ACC112 (cell line): Measurements from ENCODE around the gene WDR62.
A peak's percentile ranks its signal among the peaks of the same experiment; 100 is the strongest.

Source experiments
- H2AFZ ChIP-seq: fragments of 200-600 bp; sonication (generic); one replicate; pipeline ENCODE4 v1.6.0; 2017; ENCODE audit warnings: antibody characterized with exemption, low read length; ENCODE audit not compliant: unreplicated experiment
- H3K27ac ChIP-seq: fragments of 200-600 bp; sonication (generic); 2 replicates; pipeline ENCODE4 v1.5.1; 2014; ENCODE audit warnings: low read depth, mild to moderate bottlenecking, antibody characterized with exemption, low read length, moderate library complexity
- H3K27me3 ChIP-seq: fragments of 200-600 bp; sonication (generic); 2 replicates; pipeline ENCODE4 v1.6.1; 2014; ENCODE audit warnings: mild to moderate bottlenecking, antibody characterized with exemption, low read length, moderate library complexity, mixed read lengths; ENCODE audit not compliant: insufficient read depth
- H3K36me3 ChIP-seq: fragments of 200-600 bp; sonication (generic); 2 replicates; pipeline ENCODE4 v1.6.1; 2016; ENCODE audit warnings: mild to moderate bottlenecking, antibody characterized with exemption, low read length, moderate library complexity, mixed read lengths; ENCODE audit not compliant: insufficient read depth
- H3K4me1 ChIP-seq: fragments of 200-600 bp; sonication (generic); one replicate; pipeline ENCODE4 v1.6.1; 2016; ENCODE audit warnings: low read length, mixed read lengths; ENCODE audit not compliant: insufficient read depth, unreplicated experiment, control insufficient read depth
- H3K4me3 ChIP-seq: fragments of 200-600 bp; sonication (generic); 2 replicates; pipeline ENCODE4 v1.5.1; 2014; ENCODE audit warnings: mild to moderate bottlenecking, low read depth, low read length
- H3K79me2 ChIP-seq: fragments of 200-600 bp; sonication (generic); one replicate; pipeline ENCODE4 v1.6.0; 2016; ENCODE audit warnings: low read length; ENCODE audit not compliant: control insufficient read depth, unreplicated experiment, insufficient read depth

The WDR62 gene

GRCh38 chr19:36054733-36055686 lies at the start of gene WDR62:
TSS of gene WDR62 (plus strand) at chr19:36054897. CDS start at chr19:36054972, 75 bp downstream.
- H3K4me3 ChIP-seq: peak within 1 kb of the TSS; percentile 95
- H3K27ac ChIP-seq: peak within 1 kb of the TSS; percentile 94
- peak within 1 kb of the TSS; percentile 92 for H2AFZ ChIP-seq
- H3K4me1 ChIP-seq: peaks cover 10% of the 10 kb centered on the region
- H3K27me3 ChIP-seq: no peaks in the 10 kb centered on the region
- no peaks in the 10 kb centered on the region for H3K36me3 ChIP-seq
- H3K79me2 ChIP-seq: peaks cover 17% of the 10 kb centered on the region

GRCh38 chr19:36006955-36007354 lies 47.7 kb upstream of the WDR62 start:
- Histone ChIP-seq H3K79me2 (no peaks in the 10 kb centered on the region), H3K27ac (no peak overlapping the region), H2AFZ (no peak overlapping the region), H3K36me3 (no peaks in the 10 kb centered on the region), H3K27me3 (no peaks in the 10 kb centered on the region), H3K4me1 (no peaks in the 10 kb centered on the region), H3K4me3 (no peak overlapping the region)

GRCh38 chr19:36008336-36008978 lies 46.2 kb upstream of the WDR62 start, which contains the start of gene SYNE4:
TSS of gene SYNE4 (minus strand) at chr19:36008813. CDS start at chr19:36008681, 132 bp downstream.
- Histone ChIP-seq H2AFZ (no peak within 1 kb of the TSS), H3K4me1 (no peaks in the 10 kb centered on the region), H3K36me3 (no peaks in the 10 kb centered on the region), H3K27ac (no peak within 1 kb of the TSS), H3K4me3 (peak within 1 kb of the TSS; percentile 65), H3K27me3 (no peaks in the 10 kb centered on the region), H3K79me2 (no peaks in the 10 kb centered on the region)

GRCh38 chr19:36009220-36009619 lies 45.5 kb upstream of the WDR62 start:
- Histone ChIP-seq H3K4me3 (peak overlapping the region; percentile 65), H3K27ac (no peak overlapping the region), H2AFZ (no peak overlapping the region)

GRCh38 chr19:36009633-36010379 lies 44.9 kb upstream of the WDR62 start:
- Histone ChIP-seq H3K27me3 (no peaks in the 10 kb centered on the region), H3K4me1 (peaks cover under 1% of the 10 kb centered on the region), H2AFZ (no peak overlapping the region), H3K79me2 (no peaks in the 10 kb centered on the region), H3K4me3 (peak overlapping the region; percentile 65), H3K27ac (no peak overlapping the region), H3K36me3 (no peaks in the 10 kb centered on the region)

More at GRCh38 chr19:36009220-36009619, 45.5 kb upstream of the WDR62 start:
- Histone ChIP-seq H3K4me1 (no peaks in the 10 kb centered on the region), H3K79me2 (no peaks in the 10 kb centered on the region), H3K27me3 (no peaks in the 10 kb centered on the region), H3K36me3 (no peaks in the 10 kb centered on the region)

GRCh38 chr19:36010402-36010801 lies 44.3 kb upstream of the WDR62 start:
- Histone ChIP-seq H3K27me3 (no peaks in the 10 kb centered on the region), H3K27ac (no peak overlapping the region), H2AFZ (no peak overlapping the region), H3K4me1 (peaks cover 3% of the 10 kb centered on the region), H3K4me3 (no peak overlapping the region), H3K36me3 (no peaks in the 10 kb centered on the region), H3K79me2 (no peaks in the 10 kb centered on the region)

GRCh38 chr19:36013280-36014011 lies 41.3 kb upstream of the WDR62 start:
- peak overlapping the region; percentile 75 for H3K4me3 ChIP-seq
- no peaks in the 10 kb centered on the region for H3K27me3 ChIP-seq
- H3K36me3 ChIP-seq: no peaks in the 10 kb centered on the region
- no peak overlapping the region for H3K27ac ChIP-seq
- H3K4me1 ChIP-seq: peaks cover 3% of the 10 kb centered on the region
- no peaks in the 10 kb centered on the region for H3K79me2 ChIP-seq
- H2AFZ ChIP-seq: no peak overlapping the region

GRCh38 chr19:36014012-36014924 lies 40.4 kb upstream of the WDR62 start, which contains the start of gene ALKBH6:
TSS of gene ALKBH6 (minus strand) at chr19:36014213. CDS start at chr19:36013397, 816 bp downstream.
- no peak within 1 kb of the TSS for H2AFZ ChIP-seq
- peaks cover 3% of the 10 kb centered on the region for H3K4me1 ChIP-seq
- H3K27ac ChIP-seq: no peak within 1 kb of the TSS
- H3K4me3 ChIP-seq: peak within 1 kb of the TSS; percentile 75
- no peaks in the 10 kb centered on the region for H3K36me3 ChIP-seq
- no peaks in the 10 kb centered on the region for H3K27me3 ChIP-seq
- H3K79me2 ChIP-seq: no peaks in the 10 kb centered on the region

GRCh38 chr19:36019061-36019670 lies 35.5 kb upstream of the WDR62 start:
- H3K27ac ChIP-seq: no peak overlapping the region
- peaks cover 3% of the 10 kb centered on the region for H3K4me1 ChIP-seq
- H3K27me3 ChIP-seq: no peaks in the 10 kb centered on the region
- no peak overlapping the region for H2AFZ ChIP-seq
- H3K4me3 ChIP-seq: no peak overlapping the region
- no peaks in the 10 kb centered on the region for H3K79me2 ChIP-seq
- H3K36me3 ChIP-seq: no peaks in the 10 kb centered on the region
